ENCODE data around the gene SLC6A9.

Gene SLC6A9

DNA sequence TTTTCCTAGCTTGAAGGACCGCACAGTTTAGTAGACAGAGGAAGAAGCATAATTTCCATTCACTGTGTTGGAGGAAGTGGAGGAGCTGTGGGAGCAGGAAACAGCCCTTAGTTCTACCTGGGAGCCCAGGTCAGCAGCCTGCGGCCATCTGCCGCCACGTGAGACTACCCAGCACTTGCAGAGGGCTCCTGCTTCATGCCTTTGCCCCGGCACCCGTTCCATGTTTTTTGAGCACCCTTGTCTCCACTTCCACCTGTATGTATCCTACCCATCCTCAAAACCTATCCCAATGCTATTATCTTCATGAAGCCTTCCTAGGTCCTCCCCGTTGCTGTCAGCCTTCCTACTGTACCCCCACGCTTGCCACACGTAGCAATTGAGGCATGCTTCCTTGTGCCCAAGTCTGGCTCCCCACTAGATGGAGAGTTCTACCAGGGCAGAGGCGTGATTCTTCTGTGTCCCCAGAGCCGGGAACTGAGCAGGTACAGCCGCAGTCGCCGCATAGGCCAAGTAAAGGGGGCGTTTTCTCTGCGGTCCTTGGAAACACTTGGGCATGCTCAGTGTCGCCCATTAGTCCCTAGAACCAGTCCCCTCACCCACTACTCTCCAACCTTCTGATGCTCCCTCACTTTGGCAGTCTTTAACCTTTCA, 1.9 kb downstream of the SLC6A9 start:
- DNase-seq, result peak; percentile 35

DNA sequence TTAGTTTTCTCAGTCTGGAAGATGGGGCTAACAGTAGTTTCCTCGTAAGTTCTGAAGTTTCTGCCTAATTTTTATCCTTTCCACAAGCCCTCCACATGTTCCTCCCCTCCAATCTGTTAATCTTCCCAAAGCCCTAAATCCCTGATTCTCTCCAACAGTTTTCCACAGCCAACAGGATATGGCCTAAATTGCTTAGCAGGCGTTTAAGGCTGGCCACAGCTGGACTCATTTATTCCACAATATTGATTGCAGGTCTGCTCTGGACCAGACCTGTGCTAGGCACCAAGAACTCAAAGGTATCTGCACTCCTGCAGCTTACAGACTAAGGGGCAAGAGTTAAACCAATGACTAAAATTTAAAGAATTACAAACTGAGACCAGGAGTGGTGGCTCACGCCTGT, 3.9 kb downstream of the SLC6A9 start:
- DNase-seq, result no peak

DNA sequence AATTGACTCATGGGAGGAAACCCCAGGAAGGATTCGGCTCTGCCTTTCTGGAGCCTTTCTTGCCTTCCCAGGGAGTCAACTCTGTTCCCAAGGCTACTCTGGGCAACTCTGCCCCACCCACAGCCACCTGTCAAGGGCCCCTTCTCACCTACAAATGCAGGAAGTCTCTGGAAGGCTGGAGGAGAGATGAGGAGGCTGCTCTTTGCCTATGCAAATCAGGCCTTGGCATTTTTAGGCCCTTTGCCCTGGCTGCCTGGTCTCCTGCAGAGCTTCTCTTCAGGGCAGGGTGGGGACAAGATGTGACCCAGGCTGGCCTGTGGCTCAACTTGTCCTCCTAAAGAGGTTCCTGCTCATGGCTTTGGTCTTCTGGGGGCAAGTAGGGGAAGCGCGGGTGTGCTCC, 5.4 kb downstream of the SLC6A9 start:
- no peak for DNase-seq

DNA sequence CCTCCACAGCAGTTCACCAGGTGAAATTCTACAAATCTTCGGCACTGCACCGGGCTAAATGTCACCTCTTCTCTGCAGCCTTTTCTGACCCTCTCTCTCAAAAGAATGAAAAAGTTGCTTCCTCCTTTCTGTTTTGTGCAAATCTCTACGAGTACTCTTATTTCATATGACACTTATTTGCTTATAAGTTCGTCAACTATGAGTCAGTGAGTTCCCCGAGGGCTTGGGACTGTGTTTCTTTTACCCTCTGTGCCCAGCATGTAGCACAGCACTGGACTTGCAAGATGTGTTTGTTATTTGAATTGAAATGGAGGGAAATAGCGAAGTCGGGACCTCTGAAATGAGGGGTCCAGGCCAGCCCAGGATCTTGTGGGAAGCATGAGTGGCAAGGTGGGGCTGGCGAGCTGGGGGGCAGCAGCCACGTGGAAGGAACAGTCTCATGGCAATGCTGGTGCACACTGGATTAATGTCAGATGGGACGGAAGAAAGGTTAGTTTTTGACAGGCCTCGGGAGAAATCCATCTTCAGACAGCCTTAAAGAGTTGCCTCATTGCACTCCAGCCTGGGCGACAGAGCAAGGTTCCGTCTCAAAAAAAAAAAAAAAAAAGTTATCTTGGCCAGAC, 6.2 kb downstream of the SLC6A9 start:
- no peak for DNase-seq

DNA sequence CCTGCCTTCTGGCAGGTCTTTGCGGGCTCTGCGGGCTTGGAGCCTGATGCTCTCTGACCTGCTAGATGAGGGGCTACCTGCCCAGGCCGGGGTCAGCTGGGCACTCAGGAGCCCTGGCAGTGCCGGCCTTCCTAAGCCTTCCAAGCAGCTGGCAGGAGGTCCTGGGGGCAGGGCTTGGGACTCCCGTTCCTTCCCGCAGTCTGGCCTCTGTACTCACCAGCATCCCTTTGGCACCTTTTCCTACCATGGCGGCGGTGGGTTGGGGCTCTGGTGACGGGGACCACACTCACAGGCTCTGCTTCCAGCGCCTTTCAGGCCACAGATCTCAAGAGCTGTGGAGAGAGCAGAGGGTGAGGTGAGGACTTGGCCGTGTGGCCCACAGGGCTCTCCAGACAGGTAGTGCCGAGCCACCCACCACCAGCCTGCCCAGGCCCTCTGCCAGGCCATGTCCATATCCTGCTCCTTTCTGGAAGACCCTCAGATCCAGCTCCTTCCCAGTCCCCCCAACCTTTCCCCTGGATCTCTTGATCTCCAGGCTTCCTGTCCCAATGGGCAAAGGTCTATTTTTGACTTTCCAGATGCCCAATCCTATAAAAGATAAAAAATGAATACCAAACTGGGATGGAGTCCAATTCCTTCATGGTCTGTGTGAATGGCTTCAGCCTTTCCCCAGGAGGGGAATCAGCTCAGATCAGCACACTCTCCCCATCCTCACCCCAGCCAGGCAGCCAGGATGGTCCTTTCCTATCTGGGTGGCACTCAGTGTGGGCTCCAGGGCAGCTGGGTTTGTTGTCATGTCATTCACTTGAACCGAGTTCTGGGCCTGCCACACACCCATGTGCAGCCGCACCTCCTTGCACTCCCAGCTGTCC, 7.0 kb downstream of the SLC6A9 start:
- no peak for DNase-seq

DNA sequence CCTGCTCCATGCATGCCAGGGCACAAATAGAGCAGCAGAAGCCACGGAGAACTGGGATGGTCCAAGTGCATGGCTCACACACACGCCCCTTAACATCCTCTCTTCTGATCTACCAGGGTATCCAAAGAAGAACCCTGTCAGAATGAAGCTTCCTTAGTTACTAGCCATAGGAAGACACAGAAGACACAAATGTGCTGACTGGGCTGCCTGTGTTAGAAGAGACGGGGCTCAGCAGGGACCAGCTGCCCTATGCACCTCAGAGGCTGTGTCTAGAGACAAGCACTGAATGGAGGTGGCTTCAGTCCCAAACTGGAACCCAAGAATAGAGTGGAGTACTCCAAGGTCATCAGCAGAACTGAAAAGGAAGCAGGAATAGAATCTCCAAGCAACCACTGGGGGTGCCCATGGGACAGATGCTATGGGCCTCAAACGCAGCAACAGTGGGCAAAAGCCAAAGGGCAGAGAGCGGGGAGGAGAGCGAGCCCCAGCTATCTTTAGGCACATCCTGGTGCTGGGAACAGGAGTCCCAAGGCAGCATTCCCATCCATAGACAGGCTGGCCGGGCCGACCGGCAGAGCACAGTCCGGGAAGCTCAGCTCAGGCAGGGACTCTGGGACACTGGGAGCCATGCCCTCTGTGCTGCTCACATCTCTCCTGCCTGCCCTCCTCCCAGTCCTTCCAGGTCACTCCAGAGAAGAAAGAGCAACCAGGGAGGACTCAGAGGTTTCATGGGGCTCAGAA, 9.5 kb downstream of the SLC6A9 start:
- no peak for DNase-seq

DNA sequence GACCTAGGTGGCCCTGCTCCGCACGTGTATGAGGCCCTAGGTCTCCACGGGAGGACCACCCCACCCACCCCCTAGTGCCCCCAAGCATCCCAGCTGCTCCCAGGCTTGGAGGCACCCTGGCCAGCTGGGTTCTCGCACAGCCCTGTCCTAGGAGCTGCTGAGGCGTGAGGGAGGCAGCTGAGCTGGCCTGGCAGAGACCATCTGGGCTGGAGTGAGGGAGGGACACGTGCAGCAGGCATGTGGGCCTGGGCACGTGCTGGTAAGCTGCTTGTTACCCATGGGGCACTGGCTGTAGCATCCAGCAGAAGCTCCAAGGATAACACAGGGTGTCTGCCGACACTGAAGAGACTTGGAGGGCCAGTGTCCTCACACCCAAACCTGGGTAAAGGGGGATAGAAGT, 10.1 kb downstream of the SLC6A9 start:
- no peak for DNase-seq

DNA sequence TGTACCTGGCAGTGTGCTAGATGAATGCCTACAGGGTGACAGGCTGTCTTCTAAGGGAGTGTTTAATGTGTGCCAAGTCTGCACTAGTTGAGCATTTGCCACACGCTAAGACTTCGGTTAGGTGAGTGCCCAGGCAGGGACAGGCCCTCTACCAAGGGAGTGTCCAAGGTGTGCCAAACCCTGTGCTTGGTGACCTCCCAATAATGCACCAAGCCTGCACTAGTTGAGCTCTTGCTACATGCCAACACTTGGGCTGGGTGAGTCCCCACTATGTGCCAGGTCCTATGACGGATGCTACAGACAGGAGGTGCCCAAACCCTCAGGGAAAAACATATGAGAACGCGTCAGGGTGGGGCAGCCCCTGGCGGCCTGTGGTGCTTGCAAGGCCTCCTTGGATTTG, 10.8 kb downstream of the SLC6A9 start:
- no peak for DNase-seq

DNA sequence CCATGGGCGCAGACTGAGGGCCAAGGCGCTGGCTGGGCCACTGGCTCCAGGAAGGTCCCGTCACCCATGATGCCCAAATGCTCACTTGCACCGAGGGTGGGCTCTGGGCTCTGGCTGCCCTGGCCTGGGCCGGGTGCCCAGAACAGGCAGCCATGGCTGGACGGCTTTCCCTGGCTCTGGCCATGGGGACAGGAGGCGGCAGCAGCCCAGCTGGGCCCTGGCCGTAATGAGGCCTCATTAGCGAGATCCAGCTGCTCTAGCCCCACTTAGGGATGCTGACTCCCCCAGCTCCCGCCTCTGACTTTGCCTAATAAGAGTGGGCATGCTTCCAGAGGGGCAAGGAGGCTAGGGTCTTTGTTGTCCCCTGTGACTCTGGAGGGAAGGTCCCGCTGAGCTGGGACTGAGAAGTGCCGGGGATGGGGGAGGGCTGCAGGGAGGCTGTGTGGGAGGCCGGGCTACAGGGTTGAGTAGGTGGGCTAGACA, 11.8 kb downstream of the SLC6A9 start:
- no peak for DNase-seq

DNA sequence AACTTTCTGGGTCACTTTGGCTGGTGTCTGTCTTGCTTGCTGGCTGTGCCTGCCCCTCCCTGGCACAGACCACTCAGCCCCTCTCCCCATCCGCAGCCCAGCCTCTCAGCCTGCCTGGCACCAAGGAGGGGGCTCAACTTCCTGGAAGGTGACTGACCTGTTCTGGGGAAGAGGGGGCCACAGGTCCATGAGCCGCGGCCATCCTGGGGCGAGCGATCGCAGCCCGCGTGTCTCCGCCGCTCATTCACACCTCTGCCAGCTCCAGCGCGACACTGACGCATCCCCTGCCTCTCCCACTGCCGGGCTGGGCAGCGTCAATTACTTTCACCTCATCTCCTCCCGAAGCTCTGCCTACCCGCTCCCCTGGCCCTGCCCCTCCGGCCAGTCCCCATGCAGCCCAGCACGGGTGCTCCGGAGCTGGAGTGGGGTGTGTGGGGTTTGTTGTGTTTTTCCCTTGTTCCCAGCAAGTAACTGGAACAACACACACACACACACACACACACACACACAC, 14.3 kb downstream of the SLC6A9 start:
- DNase-seq, result no peak

DNA sequence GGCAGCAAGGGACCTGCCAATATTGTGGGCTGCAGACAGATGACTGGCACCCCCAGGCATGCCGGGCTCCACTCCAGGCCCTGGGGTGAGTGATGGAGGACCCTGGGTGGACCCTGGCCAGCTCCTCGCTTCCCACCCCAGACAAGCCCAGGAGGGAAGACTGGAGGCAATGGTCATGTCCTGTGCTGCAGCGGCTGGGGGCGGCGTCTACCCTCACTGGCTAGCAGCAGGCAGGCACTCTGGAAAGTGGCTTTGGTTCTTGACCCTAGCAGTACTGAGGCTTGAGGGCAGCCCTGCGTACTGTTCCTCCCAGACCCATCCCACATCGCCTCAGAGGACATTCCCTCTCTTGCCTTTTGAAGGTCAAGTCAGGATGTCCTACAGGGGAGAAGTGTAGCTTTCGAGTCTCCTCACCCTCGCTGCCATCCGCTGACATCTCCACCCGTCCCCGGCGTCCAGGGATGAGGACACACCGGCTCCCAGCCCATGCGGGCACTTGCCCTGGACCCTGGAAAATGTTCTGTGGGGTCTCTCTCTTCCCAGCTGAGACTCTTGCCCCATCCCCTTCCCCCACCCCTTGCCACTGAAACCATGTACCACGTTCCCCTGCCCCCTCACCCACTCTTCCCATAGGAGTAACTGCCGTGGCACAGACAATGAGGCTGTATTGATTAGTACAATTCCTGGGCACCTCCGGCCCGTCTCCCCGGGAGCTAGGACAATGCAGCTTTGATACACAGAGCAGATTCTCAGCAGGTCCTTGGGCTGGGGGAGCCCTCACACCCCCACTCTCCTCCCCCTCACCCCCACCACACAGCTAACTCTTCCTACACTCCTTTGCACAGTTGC, 15.0 kb downstream of the SLC6A9 start:
- DNase-seq, result no peak

DNA sequence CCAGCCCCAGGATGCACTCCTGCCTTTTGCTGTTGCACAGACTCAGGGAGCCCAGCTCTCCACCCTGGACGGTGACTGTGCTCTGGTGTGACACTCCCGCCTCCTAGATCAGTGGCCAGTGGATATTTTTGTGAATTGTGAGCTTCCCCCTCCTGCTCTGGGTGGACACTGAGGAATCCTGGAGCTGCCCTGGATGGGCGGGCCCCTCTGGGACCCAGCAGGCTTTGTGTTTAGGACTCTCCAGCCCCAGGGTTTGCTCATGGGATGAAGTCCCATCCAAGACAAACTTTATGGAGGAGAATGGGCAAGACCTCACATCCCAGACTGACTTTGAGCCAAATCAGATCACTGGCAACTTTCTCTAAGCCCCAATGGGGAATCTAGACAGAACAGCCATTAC, 16.1 kb downstream of the SLC6A9 start:
- DNase-seq, result no peak

DNA sequence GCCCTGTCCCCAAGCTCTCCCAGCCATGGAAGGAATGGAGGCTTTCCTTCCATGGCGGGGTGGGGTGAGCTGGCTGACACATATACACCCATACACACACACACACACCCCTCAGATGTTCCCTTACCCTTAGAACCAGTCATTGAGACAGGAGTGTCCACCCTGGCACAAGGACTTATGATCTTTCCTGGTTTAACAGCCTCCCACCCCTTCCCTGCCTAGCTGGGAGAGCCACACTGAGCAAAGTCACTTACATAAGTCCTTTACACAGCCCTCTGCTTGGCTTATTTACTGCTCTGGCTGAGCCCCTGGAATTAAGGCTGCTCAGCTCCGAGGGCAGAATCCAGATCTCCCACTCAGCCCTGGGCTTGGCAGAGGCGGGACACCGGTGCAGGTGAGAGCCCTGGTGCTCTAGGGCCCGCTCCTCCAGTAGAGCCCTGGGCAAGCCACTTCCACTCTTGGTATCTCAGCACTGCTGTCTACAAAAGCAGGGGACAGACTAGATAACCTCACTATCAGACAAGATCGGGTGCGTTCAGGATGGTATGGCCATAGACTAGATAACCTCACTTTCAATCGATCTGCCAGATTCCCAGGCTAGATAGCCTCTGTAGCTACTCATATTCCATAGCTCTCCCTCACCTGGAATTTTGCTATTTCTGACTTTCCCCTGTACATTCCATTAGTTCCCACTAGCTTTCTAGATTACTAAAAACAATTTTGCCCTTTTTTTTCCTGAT, 16.7 kb downstream of the SLC6A9 start:
- DNase-seq, result no peak

DNA sequence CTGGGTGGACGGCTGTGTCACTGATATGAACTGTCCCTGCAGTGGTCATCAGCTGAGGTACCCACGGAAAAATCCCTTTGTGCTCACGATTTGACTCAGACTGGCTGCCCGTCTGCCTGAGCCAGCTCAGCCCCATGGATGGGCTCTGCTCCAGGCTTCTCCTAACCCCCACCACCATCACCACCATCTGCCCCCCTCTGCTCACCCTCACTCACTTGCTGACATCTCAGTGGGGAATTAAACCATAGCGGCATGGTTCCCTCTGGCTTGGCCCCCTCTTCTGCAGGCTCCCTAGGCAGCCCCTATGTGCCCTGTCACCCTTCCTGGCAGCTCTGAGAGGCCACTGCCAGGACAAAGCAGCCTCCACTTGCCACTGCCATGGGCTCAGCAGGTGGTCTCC, 17.3 kb downstream of the SLC6A9 start:
- DNase-seq, result no peak

DNA sequence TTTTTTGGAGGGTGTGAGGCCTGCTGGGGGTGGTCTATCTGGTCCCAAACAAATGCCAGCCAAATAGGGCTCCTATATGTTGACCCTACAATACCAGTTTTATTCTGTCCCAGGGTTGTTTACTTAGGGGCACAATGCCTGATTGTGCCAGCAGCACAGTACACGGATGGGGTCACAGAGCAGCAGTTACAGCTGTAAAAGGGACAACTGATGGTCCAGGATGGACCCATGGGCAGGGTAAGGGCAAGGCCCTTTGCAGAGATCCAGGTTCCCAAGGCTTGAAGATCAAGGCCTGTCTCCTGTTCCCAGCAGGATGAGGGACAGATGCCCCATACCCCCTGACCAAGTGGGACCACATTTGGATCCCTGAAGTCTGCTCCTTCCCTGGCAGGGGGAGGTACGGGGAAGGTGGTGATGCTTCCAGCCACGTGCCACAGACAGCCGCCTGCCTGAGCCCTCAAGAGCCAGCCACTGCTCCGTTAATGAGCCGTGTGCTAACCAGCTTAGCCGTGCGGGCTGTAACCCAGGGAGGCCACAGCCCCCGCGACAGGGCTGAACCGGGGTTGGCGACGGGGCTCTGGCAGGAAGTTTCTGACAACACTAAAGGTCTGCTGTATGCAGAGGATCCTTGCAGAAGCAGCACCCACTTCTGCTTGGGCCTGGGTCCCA, 18.2 kb downstream of the SLC6A9 start:
- DNase-seq, result peak; percentile 46

DNA sequence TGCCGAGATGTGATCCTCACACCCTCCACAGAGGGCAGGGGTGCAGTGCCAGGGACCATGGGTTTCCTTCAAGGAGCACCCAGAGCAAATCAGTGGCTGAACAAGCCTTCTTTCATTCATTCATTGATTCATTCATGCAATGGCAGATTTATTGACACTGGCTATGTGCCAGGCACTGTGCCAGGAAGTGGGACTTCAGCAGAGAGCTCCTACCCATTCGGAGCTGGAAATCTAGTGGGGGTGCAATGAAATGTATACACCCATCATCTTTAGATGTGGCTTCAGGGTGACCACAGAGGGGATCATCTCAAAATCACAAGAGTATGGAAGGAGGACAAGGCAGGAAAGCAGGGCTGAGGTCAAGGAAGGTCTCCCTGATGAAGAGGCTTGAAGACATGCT, 18.9 kb downstream of the SLC6A9 start:
- no peak for DNase-seq

DNA sequence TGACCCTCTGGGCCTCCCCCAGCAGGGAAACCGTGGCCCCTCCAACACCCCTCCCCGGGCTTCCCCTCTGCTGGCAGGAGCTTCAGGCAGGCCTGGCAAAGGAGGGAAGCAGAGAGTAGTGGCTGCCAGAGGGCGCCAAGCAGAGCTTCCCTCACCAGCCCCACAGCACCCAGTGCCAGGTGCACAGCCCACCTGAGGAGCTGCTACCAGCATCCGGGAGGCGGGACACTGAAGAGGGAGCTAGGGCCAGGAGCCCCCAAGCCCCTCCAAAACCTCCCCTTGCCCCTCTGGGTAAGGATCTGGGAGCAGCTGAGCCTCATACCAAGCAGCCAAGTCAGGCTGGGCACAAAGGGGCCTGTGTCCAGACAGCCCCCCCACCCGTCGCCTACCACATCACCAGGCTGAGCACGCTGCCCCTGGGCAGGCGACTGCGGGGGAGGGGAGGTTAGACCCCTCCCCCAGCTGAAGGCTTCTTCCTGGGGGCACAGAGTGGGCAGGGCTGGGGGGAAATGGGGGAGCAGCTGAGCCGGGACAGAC, 20.3 kb downstream of the SLC6A9 start:
- DNase-seq, result no peak

DNA sequence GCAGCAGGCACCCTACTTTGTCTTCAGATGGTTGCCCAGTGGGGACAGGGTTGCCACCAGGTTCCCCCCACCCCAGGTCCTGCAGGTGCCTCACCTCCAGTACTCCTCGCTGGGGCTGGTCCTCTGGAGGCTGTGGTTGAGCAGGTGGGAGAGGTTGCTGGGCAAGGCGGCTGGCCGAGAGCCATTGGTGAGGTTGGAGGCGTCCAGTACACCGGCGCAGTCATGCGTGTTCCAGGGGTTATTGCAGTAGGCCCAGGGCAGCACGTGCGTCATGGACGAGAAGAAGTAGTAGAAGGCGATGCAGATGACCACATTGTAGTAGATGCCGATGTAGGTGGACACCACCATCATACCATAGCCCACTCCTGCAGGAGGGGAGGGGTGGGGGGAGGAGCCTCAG, 23.0 kb downstream of the SLC6A9 start:
- DNase-seq, result no peak

DNA sequence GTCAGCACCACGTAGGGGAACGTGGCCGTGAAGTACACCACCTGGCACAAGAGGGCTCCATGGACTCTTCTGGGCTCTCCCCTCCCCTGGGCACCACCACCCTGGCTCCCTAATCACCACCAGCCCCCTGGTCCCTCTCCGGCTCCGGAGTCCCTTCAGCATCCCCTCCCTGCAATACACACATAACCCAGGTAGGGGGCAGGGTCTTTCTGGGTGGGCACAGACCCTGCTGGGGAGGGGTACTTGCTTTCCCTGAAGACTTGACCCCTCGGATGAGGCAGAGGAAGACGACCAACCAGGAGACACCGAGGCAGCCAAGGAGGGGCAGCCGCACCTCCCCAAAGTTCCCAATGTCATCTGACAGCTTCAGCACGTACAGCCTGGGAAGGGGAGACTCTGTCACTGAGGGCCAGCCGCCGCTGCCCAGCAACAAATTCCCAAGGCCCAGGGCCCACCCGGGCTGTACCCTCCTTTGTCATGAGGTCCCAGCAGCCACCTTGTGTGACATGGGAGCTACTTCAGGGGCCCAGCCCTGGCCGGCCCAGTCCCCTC, 28.6 kb downstream of the SLC6A9 start:
- DNase-seq, result no peak

DNA sequence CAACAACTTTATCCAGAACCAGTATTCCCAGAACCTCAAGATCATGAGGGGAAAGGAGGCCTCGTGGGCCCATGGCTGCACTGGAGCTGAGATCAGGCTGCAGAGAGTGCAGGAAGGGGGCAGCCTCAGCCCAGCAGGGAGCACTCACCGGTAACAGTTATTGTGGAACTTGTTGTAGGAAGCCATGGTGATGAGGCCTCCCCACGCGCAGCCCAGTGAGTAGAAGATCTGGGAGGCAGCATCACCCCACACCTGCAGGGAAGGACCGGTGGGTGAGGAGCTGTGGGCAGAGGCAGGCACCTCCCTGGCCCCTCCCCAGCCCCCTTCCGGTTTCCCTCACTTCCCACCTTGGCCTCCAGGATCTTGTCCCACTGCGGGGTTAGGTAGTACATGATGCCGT, 29.1 kb downstream of the SLC6A9 start:
- DNase-seq, result no peak

Data from right kidney (tissue), 1 donor.